HG03469 (cell line): ENCODE results near the gene HTATIP2.
"Not testable (repeated sequence)": the region's sequence is repeated elsewhere in the genome, so short reads cannot be mapped to it uniquely, and the experiment has no call there.

Source experiments
- ATAC-seq: cut with Tn5 transposase; IDR thresholded peaks from one replicate; pipeline ENCODE4 v1.9.1; 2021; ENCODE audit warnings: mild to moderate bottlenecking, moderate library complexity, moderate number of reproducible peaks; ENCODE audit not compliant: unreplicated experiment

The HTATIP2 gene

GRCh38 chr11:20363500-20364340 is at the start of gene HTATIP2:
Gene HTATIP2, plus strand, starts transcription at chr11:20363714. Its CDS starts 524 bp downstream, at chr11:20364238.
- ATAC-seq, result peak; percentile 92

GRCh38 chr11:20315800-20316199 is 47.7 kb upstream of the HTATIP2 start:
- ATAC-seq, result no peak

- ATAC-seq, result no peak
Observed at GRCh38 chr11:20321177-20321576, 42.3 kb upstream of the HTATIP2 start.

- ATAC-seq, result no peak
Observed at GRCh38 chr11:20327377-20327935, 36.1 kb upstream of the HTATIP2 start.

- no peak for ATAC-seq
Observed at GRCh38 chr11:20336056-20336455, 27.5 kb upstream of the HTATIP2 start.

- no peak for ATAC-seq
Observed at GRCh38 chr11:20337526-20338154, 25.9 kb upstream of the HTATIP2 start.

GRCh38 chr11:20342347-20343141 is 21.0 kb upstream of the HTATIP2 start:
- no peak for ATAC-seq

GRCh38 chr11:20351136-20351535 is 12.4 kb upstream of the HTATIP2 start:
- ATAC-seq, result no peak

GRCh38 chr11:20351751-20352262 is 11.7 kb upstream of the HTATIP2 start:
- no peak for ATAC-seq

- no peak for ATAC-seq
Observed at GRCh38 chr11:20353829-20354434, 9.6 kb upstream of the HTATIP2 start.

GRCh38 chr11:20355221-20356219 is 8.0 kb upstream of the HTATIP2 start:
- ATAC-seq, result peak; percentile 91

GRCh38 chr11:20357150-20357549 is 6.4 kb upstream of the HTATIP2 start:
- no peak for ATAC-seq

GRCh38 chr11:20360650-20361049 is 2.9 kb upstream of the HTATIP2 start:
- ATAC-seq, result no peak

GRCh38 chr11:20362481-20362880 is 1.0 kb upstream of the HTATIP2 start:
- no peak for ATAC-seq

GRCh38 chr11:20363149-20363499 is 390 bp upstream of the HTATIP2 start:
- ATAC-seq, result no peak

- no peak for ATAC-seq
Observed at GRCh38 chr11:20364341-20364792, 853 bp downstream of the HTATIP2 start.

- ATAC-seq, result not testable (repeated sequence)
Observed at GRCh38 chr11:20365465-20365864, 2.0 kb downstream of the HTATIP2 start.

- no peak for ATAC-seq
Observed at GRCh38 chr11:20367313-20367948, 3.9 kb downstream of the HTATIP2 start.

GRCh38 chr11:20368438-20368837 is 4.9 kb downstream of the HTATIP2 start:
- no peak for ATAC-seq
